NCI-H446 treated with DMSO at 0.1 percent for 48 hours (cell line): ENCODE data around the gene PWWP2A.
"Not testable (repeated sequence)": the region's sequence is repeated elsewhere in the genome, so short reads cannot be mapped to it uniquely, and the experiment has no call there.

Experiments used
- DNase-seq: peaks from one replicate; lab custom pipeline; 2025; lab: John Stamatoyannopoulos, UW

Gene PWWP2A

DNA sequence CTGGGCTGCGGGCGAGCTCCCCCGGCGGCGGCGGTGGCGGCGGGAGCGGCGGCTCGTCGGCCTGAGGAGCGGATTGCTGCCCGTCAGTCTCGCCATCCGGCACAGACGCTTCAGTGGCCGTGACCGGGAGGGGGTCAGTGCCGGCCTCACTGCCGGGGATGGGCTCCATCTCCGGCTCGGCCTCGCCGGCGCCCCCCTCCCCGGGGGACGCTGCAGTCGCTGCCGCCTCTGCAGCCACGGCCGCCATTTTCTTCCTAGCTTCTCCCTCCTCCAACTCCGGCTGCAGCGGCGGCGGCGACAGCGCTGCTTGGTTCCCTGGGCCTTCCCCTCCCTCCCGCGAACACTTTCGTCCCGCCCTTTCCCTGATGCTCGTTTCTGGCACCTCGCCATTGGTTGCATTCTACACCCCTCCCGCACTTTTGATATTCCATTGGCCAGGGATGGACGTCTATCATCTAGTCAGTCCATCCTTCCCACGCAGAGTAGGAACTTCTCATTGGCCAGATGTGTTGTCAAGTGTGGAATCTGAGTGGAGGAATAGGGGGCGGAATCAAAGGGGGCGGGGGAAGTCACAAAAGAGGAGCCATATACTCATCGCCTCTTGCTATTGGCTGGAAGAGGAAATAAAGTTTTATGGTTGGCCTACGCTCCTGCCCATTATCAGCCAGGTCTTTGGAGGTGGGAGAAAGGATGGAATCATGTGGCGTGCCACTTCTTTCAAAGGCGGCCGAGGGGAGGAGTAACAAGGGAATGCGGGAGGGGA lies at the start of gene PWWP2A:
Gene PWWP2A, minus strand, starts transcription at position 309 of the 763 bp plus-strand sequence. Its CDS starts 62 bp downstream, at position 247.
- DNase-seq, result peak; percentile 99

GRCh38 chr5:160167624-160168165 lies 48.4 kb upstream of the PWWP2A start:
- no peak for DNase-seq

DNA sequence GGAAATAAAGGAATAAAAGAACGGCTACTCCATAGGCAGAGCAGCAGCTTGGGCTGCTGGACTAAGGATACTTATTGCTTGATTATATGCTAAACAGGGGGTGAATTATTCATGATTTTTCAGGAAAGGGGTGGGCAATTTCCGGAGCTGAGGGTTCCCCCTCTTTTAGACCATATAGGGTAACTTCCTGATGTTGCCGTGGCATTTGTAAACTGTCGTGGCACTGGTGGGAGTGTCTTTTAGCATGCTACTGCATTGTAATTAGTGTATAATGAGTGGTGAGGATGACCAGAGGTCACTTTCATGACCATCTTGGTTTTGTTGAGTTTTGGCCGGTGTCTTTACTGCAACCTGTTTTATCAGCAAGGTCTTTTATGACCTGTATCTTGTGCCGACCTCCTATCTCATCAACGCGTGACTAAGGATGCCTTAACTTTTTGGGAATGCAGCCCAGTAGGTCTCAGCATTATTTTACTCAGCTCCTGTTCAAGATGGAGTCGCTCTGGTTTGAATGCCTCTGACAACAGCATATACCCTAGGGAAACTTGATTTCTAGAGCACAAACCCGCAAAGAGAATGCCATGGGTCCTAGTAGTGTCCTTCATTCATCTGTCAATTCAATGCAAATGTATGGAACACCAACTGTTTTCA lies 47.8 kb upstream of the PWWP2A start:
- DNase-seq, result no peak

DNA sequence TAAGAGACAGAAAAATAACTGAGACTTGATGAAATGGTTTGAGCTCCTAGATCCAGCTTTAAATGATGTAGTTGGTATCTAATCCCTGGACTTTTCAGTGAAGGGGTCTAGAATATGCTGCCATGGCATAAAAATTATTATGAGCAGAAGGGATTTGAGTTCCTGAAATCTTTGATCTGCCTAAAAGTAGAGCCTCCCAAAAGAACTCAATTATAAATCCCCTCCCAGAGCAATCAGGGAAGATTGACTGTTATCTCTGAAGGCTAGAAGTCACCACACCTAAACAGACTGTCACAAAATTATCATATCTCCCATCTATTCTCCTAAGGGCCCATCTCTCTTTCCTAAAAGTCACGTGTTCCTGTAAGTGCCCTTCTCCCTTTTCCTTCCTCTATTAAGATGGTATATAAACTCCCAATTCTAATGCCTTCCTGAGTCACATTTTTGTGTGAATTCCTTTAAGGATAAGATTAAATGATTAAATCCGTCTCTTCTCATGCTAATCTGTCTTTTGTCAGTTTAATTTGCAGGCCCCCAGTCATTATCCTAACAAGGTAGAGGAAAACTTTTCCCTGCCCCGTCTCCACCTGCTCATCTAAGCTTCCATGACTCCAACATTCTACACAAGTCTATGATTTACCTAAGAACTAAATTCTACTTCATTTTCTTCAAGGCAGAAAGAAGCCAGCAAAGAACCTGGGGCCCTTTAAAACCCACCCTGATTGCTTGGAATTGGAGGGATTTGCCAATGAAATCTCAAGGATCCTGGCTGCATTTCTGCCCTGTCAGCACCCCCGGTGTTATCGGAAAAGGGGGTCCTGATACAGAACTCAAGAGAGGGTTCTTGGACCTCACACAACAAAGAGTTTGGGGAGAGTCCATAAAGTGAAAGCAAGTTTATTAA lies 47.1 kb upstream of the PWWP2A start:
- no peak for DNase-seq

GRCh38 chr5:160165137-160166068 lies 46.2 kb upstream of the PWWP2A start:
- peak; percentile 68 for DNase-seq

GRCh38 chr5:160162910-160163309 lies 43.7 kb upstream of the PWWP2A start:
- DNase-seq, result no peak

- DNase-seq, result no peak
Measured at GRCh38 chr5:160161626-160162025, 42.4 kb upstream of the PWWP2A start.

DNA sequence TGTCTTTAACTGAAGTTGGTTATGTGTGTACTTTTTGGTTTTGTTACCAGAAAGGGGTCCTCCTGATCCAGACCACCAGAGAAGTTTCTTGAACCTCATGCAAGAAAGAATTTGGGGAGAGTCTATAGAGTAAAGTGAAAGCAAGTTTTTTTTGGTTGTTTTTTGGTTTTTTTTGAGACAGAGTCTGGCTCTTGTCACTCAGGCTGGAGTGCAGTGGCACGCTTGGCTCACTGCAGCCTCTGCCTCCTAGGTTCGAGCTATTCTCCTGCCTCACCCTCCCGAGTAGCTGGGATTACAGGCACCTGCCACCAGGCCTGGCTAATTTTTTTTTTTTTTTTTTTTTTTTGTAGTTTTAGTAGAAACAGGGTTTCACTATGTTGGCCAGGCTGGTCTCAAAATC lies 41.6 kb upstream of the PWWP2A start:
- not testable (repeated sequence) for DNase-seq

DNA sequence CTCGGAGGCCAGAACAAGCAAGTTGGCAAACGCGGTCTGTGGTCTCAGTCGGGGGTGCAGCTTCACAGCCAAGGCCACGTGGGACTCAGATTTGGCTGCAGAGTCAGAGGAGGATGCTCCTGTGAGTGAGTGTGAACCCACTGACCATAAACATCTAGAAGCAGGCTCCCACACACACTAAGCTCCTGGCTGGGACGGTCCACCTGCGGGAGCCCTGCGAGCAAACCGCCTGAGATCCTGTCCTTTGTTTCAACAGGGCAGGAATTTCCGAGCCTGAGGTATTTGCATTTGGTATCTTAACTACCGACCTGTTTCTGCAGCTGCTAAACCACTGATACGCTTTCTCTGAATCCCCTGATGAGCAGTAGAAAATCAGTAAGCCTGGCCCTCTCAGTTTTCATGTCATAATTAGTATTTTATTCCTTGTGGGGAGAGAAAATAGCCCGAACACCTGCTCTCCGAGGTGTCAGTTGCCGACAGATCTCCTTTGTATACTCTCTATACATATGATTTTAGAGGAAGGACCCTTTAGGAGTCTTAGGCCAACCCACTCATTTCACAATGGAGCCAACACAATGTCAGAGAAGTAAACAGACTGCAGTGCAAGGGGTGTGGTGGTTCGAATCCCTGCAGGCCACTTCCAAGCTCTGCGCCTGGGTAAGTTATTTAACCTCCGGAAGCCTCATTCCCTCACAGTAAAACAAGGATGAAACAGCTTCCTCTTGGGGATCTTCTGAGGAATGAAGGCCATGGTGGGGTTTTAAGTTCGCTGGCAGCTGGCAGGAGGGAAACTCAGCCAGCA lies 40.9 kb upstream of the PWWP2A start:
- no peak for DNase-seq

GRCh38 chr5:160158087-160158486 lies 38.8 kb upstream of the PWWP2A start:
- no peak for DNase-seq

DNA sequence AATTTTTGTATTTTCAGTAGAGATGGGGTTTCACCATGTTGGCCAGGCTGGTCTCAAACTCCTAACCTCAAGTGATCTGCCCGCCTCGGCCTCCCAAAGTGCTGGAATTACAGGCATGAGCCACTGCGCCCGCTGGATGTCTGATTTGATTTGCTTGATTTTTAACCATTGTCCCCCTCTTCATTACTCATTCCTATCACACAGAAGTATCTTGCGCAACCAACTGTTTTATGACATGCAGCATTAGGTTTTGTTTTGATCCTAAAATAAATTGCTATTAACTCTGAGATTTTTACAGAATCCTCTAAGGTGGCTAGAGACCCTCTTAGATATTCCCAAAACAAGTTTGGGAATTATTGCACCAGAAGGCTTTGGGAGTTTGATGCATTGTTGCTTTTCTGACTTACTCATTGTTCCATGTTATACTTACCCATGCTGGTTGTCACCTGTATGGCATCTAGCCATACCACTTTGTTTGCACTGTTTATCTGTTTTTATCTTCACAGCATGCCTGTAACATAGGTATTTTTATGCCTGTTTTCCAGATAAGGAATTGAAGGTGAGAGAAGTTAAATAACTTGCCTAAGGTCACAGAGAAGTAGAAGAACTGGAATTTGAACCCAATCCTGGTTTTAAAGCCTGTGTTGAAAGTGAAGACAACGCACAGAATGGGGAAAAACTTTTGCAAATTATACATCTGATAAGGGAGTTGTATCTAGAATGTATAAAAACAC lies 35.9 kb upstream of the PWWP2A start:
- no peak for DNase-seq

DNA sequence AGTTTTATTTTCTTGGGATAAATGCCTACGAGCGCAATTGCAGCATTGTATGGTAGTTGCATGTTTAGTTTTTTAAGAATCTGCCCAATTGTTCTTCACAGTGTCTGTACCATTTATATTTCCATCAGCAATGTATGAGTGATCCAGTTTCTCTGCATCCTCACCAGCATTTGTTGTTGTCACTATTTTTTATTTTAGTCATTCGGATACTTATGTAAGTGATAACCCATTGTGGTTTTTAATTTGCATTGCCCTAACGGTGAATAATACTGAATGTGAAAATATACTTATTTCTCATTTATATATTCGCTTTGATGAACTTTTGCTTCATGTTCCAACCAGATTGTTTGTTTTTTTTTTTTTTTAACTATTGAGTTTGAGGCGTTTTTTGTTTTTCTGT lies 33.7 kb upstream of the PWWP2A start:
- DNase-seq, result no peak

DNA sequence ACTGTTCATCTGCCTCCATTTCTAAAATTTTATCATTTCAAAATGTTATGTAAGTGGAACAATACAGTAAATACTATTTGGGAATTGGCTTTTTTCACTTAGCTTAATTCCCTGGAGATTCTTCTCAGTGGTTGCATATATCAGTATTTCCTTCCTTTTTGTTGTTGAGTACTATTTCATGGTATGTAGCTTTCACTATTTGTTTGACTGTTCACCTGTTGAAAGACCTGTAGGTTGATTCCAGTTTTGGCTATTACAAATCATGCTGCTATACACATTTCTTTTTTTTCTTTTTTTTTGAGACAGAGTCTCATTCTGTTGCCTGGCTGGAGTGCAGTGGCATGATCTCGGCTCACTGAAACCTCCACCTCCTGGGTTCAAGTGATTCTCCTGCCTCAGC lies 33.0 kb upstream of the PWWP2A start:
- DNase-seq, result no peak

- DNase-seq, result no peak
Measured at GRCh38 chr5:160151017-160151416, 31.8 kb upstream of the PWWP2A start.

- DNase-seq, result no peak
Measured at GRCh38 chr5:160150381-160150780, 31.1 kb upstream of the PWWP2A start.

GRCh38 chr5:160144436-160144835 lies 25.2 kb upstream of the PWWP2A start:
- not testable (repeated sequence) for DNase-seq

DNA sequence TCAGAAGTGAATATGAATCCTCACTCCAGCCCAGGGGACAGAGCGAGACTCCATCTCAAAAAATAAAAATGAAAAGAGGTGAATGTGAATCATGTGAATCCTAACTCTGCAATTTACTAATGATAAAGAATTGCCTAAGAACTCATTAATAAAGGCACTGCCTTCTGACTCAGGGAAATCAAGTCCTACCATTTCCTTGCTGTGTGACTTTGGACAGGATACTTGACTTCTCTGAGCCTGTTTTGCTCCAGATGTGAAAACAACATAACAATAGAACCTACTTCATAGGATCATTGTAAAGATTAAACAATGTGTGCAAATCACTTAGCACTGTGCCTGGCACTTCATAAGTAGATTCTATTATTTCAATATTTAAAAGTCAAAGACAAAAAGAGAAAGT lies 15.1 kb upstream of the PWWP2A start:
- DNase-seq, result no peak

GRCh38 chr5:160133918-160134304 lies 14.7 kb upstream of the PWWP2A start:
- no peak for DNase-seq

GRCh38 chr5:160133071-160133917 lies 14.0 kb upstream of the PWWP2A start:
- DNase-seq, result no peak
